K562 (cell line): ENCODE measurements around the gene CCDC137. TPM values are rescaled to one million over a fixed set of nuclear protein-coding genes. Genes with fewer than 3 reads are reported as not detected.
A peak's percentile ranks its signal among the peaks of the same experiment; 100 is the strongest.

ENCODE experiments used
- ARHGAP35 ChIP-seq: fragments of 450-650 bp; IDR thresholded peaks from 2 replicates; pipeline ENCODE4 v1.6.1; 2018; ENCODE audit not compliant: partially characterized antibody
- FIP1L1 ChIP-seq: fragments of 200-400 bp; formaldehyde crosslinking; IDR thresholded peaks from 2 replicates; pipeline ENCODE4 v1.6.1; 2018; ENCODE audit warnings: mild to moderate bottlenecking, low read depth, low read length; ENCODE audit not compliant: poor library complexity, severe bottlenecking
- FOXM1 ChIP-seq, 2 experiments: fragments of 450-650 bp in 1 of 2; sonication (generic) in 1 of 2; formaldehyde crosslinking in 1 of 2; IDR thresholded peaks; 2 replicates each; pipeline versions ENCODE4 v1.6.1 to v1.9.0; 2017 to 2022; ENCODE audit warnings: low read depth in 2 of 2, mild to moderate bottlenecking in 2 of 2, missing genetic modification reagents in 1 of 2, moderate library complexity in 1 of 2
- PRPF4 ChIP-seq: fragments of 200-400 bp; formaldehyde crosslinking; IDR thresholded peaks from one replicate; pipeline ENCODE4 v1.6.1; 2017; ENCODE audit warnings: low read length, low read depth, mild to moderate bottlenecking; ENCODE audit not compliant: insufficient read depth, poor library complexity, severe bottlenecking
- SNAPC5 ChIP-seq: fragments of 250-450 bp; sonication (Bioruptor Pico); IDR thresholded peaks from 2 replicates; pipeline ENCODE4 v1.8.0; 2021; ENCODE audit warnings: moderate library complexity, mild to moderate bottlenecking, inconsistent platforms
- SNRNP70 ChIP-seq: fragments of 200-400 bp; formaldehyde crosslinking; optimal IDR thresholded peaks from 2 replicates; pipeline ENCODE3; 2017; ENCODE audit warnings: low read depth, low read length
- ZKSCAN1 ChIP-seq: fragments of 150-350 bp; IDR thresholded peaks from 2 replicates; pipeline ENCODE4 v1.6.1; 2016; ENCODE audit warnings: low read depth, low read length
- ZNF764 ChIP-seq: fragments of 250-450 bp; sonication (Bioruptor Pico); IDR thresholded peaks from 2 replicates; pipeline ENCODE4 v1.4.0; 2020; ENCODE audit warnings: low read depth, mild to moderate bottlenecking, moderate library complexity
- polyA plus RNA-seq, 8 experiments: library from polyadenylated mRNA; depleted of rRNA in 4 of 8; stranded (reverse) in 5 of 8; unstranded in 3 of 8; fragments of >200 nt; fragmentation: Nextera tagmentation in 2 of 8; fragmentation: Illumina TruSeq in 1 of 8; extraction: Ambion mirVana in 2 of 8; extraction: Trizol in 1 of 8; gene quantifications; 2 replicates each; pipeline versions ENCODE4 v1.2.1 to v1.2.3, GENCODE V29; 2011 to 2014; ENCODE audit warnings: inconsistent platforms in 1 of 8, missing spikeins in 1 of 8
- total RNA-seq, 7 experiments: library from RNA; depleted of rRNA in 6 of 7; stranded (reverse); fragments of >200 nt in 6 of 7; fragmentation: Illumina TruSeq in 2 of 7; extraction: Trizol in 2 of 7; gene quantifications; 2 replicates each; pipeline versions ENCODE4 v1.2.1 to v1.2.3, GENCODE V29; 2011 to 2021; ENCODE audit warnings: low replicate concordance in 1 of 7

CCDC137 gene
- total and polyA plus RNA-seq, 9 of the 15 experiments (the other 6 are each of a cell fraction or from before 2014, with no cell fraction given) = 2.3 to 68.1 (median 38.3) TPM

- no peak for TF ChIP-seq PRPF4
- peak; percentile 88 for TF ChIP-seq ZKSCAN1
- TF ChIP-seq SNAPC5 (CRISPR knock-in tag) = no peak
- peak; percentile 36 for TF ChIP-seq FIP1L1
- no peak for TF ChIP-seq FOXM1 (IDR thresholded peaks at IDR 0.05; ENCODE audit: low read depth)
- no peak for TF ChIP-seq FOXM1 (CRISPR knock-in tag; IDR thresholded peaks at IDR 0.05; ENCODE audit: low read depth)
- no peak for TF ChIP-seq SNRNP70
- no peak for TF ChIP-seq ARHGAP35
- TF ChIP-seq ZNF764 (CRISPR knock-in tag) = no peak
Measured at GRCh38 chr17:81706757-81707624, 40.5 kb downstream of the CCDC137 start (continued).
